GM12878 (cell line): ENCODE measurements around the gene DCBLD2. TPM values are rescaled to one million over a fixed set of nuclear protein-coding genes. Genes with fewer than 3 reads are reported as not detected.

ENCODE experiments used
- ATF3 ChIP-seq: IDR thresholded peaks from 2 replicates; pipeline ENCODE4 v1.6.1; 2011; ENCODE audit warnings: low read depth, mild to moderate bottlenecking, low read length, moderate library complexity, borderline replicate concordance; ENCODE audit errors: extremely low read depth
- CHD2 ChIP-seq: IDR thresholded peaks from 2 replicates; pipeline ENCODE4 v1.6.1; 2011; ENCODE audit warnings: low read depth, low read length, improper control_type of control experiment, borderline replicate concordance
- CUX1 ChIP-seq: IDR thresholded peaks from 2 replicates; pipeline ENCODE4 v1.6.1; 2012; ENCODE audit warnings: improper control_type of control experiment, low read depth, low read length; ENCODE audit not compliant: insufficient replicate concordance
- EED ChIP-seq: sonication (generic); IDR thresholded peaks from 2 replicates; pipeline ENCODE4 v1.6.1; 2016; ENCODE audit warnings: antibody characterized with exemption, low read depth
- GABPA ChIP-seq: IDR thresholded peaks from 2 replicates; pipeline ENCODE4 v1.6.1; 2014; ENCODE audit warnings: antibody characterized with exemption, low read depth, mild to moderate bottlenecking, inconsistent platforms
- IRF4 ChIP-seq: IDR thresholded peaks from 2 replicates; pipeline ENCODE4 v1.6.1; 2011; ENCODE audit warnings: low read depth, low read length
- NBN ChIP-seq: fragments of 450-650 bp; IDR thresholded peaks from 2 replicates; pipeline ENCODE4 v1.6.1; 2016
- PKNOX1 ChIP-seq: fragments of 450-650 bp; IDR thresholded peaks from 2 replicates; pipeline ENCODE4 v1.6.1; 2016; ENCODE audit warnings: mild to moderate bottlenecking
- SMAD5 ChIP-seq: IDR thresholded peaks from 2 replicates; pipeline ENCODE4 v1.6.1; 2016; ENCODE audit warnings: antibody characterized with exemption, low read depth
- SMARCA5 ChIP-seq: fragments of 450-650 bp; IDR thresholded peaks from 2 replicates; pipeline ENCODE4 v1.6.1; 2017; ENCODE audit warnings: mild to moderate bottlenecking
- STAT1 ChIP-seq: fragments of 450-650 bp; conservative IDR thresholded peaks from 2 replicates; pipeline ENCODE4 v1.6.1; 2014; ENCODE audit warnings: antibody characterized with exemption, mild to moderate bottlenecking
- STAT3 ChIP-seq: IDR thresholded peaks from 2 replicates; pipeline ENCODE4 v1.6.1; 2011; ENCODE audit warnings: low read depth, low read length, improper control_type of control experiment
- USF1 ChIP-seq: IDR thresholded peaks from 2 replicates; pipeline ENCODE4 v1.6.1; 2011; ENCODE audit warnings: borderline replicate concordance, low read depth, mild to moderate bottlenecking, moderate library complexity, mixed read lengths, low read length; ENCODE audit not compliant: insufficient read depth; ENCODE audit errors: extremely low read length
- ZNF592 ChIP-seq: fragments of 450-650 bp; IDR thresholded peaks from 2 replicates; pipeline ENCODE4 v1.6.1; 2017; ENCODE audit warnings: mild to moderate bottlenecking, moderate library complexity
- ZSCAN29 ChIP-seq: fragments of 450-650 bp; IDR thresholded peaks from 2 replicates; pipeline ENCODE4 v1.6.1; 2017; ENCODE audit warnings: mild to moderate bottlenecking, moderate library complexity
- polyA plus RNA-seq, 11 experiments: library from polyadenylated mRNA; depleted of rRNA in 4 of 11; unstranded in 6 of 11; stranded (reverse) in 5 of 11; fragments of >200 nt; fragmentation: Nextera tagmentation in 4 of 11; fragmentation: Illumina TruSeq in 1 of 11; extraction: Ambion mirVana in 4 of 11; extraction: Trizol in 1 of 11; gene quantifications; 1 replicate in 1 of 11; 2 replicates in 10 of 11; pipeline versions ENCODE4 v1.2.1 to v1.2.3, GENCODE V29; 2011 to 2016; ENCODE audit warnings: inconsistent platforms in 2 of 11, missing spikeins in 2 of 11, low read depth in 1 of 11
- total RNA-seq, 4 experiments: library from RNA; depleted of rRNA in 3 of 4; stranded (reverse); fragments of >200 nt in 3 of 4; fragmentation: Illumina TruSeq in 1 of 4; extraction: Trizol in 1 of 4; gene quantifications; 2 replicates each; pipeline versions ENCODE4 v1.2.1 to v1.2.3, GENCODE V29; 2013 to 2021
- TF ChIP-seq, protein P1 (sequence below): fragments of 450-650 bp; IDR thresholded peaks from 2 replicates; pipeline ENCODE4 v1.6.1; 2017; ENCODE audit warnings: low read depth, mild to moderate bottlenecking, moderate library complexity

The DCBLD2 gene
- total and polyA plus RNA-seq, 10 of the 15 experiments (the other 5 are each of a cell fraction or from before 2014, with no cell fraction given): 1.6 to 5.9 (median 4.7) TPM

GRCh38 chr3:98770261-98771039, 131.0 kb downstream of the DCBLD2 start (continued):
- TF ChIP-seq CUX1 (no peak), ATF3 (no peak), CHD2 (peak; percentile 43; the same call in 1 of the 2 replicates), ZNF592 (no peak), STAT3 (no peak), NBN (peak; percentile 72; the same call in 1 of the 2 replicates), IRF4 (0 out of 2 replicates have a peak, but pooled peaks have one; percentile 25), EED (peak; percentile 91), PKNOX1 (no peak), USF1 (peak; percentile 59), STAT1 (no peak), ZSCAN29 (no peak), SMARCA5 (no peak), GABPA (no peak), SMAD5 (no peak)
- TF ChIP-seq, protein P1, sequence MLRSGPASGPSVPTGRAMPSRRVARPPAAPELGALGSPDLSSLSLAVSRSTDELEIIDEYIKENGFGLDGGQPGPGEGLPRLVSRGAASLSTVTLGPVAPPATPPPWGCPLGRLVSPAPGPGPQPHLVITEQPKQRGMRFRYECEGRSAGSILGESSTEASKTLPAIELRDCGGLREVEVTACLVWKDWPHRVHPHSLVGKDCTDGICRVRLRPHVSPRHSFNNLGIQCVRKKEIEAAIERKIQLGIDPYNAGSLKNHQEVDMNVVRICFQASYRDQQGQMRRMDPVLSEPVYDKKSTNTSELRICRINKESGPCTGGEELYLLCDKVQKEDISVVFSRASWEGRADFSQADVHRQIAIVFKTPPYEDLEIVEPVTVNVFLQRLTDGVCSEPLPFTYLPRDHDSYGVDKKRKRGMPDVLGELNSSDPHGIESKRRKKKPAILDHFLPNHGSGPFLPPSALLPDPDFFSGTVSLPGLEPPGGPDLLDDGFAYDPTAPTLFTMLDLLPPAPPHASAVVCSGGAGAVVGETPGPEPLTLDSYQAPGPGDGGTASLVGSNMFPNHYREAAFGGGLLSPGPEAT: peak; percentile 86; the same call in 1 of the 2 replicates
